ENCODE results near the gene SPX. TPM values are rescaled to one million over a fixed set of nuclear protein-coding genes. Genes with fewer than 3 reads are reported as not detected.

Gene SPX
- total RNA-seq, 2 donors from 2014 or later = 5.6 to 8.3 TPM

DNA sequence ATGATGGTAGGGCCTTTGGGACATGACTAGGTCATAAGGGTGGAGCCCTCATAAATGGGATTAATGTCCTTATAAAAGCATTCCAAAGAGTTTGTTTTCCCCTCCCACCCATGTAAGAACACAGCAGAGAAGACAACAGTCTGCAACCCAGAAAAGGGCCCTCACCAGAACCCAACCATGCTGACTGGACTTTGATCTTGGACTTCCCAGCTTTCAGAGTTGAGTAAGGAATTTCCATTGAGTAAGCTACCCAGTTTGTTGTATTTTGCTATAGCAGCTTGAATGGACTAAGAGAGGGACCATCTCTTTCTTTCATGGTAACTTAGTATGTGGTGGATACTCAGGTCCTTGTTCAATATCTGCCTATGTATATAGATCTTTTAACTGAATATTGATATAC lies 2.9 kb upstream of the SPX start:
- no peak overlapping the region for H3K4me3 ChIP-seq
- no peaks in the 10 kb centered on the region for H3K9me3 ChIP-seq
- no peak for TF ChIP-seq CTCF (IDR thresholded peaks at IDR 0.05)
- DNase-seq (ENCODE audit: low spot score) = no peak
- H3K27ac ChIP-seq = no peak overlapping the region
- H3K27me3 ChIP-seq = no peaks in the 10 kb centered on the region
- no peaks in the 10 kb centered on the region for H3K36me3 ChIP-seq
- peaks cover 0 to 10% of the 10 kb centered on the region in 2 donors for H3K4me1 ChIP-seq

GRCh38 chr12:21526721-21527345 lies 737 bp downstream of the SPX start:
- Histone ChIP-seq H3K4me3 (peak overlapping the region; percentile 55 to 59), H3K4me1 (peaks cover 0 to 25% of the 10 kb centered on the region in 2 donors), H3K27ac (peak overlapping the region; percentile 50 to 80), H3K9me3 (no peaks in the 10 kb centered on the region), H3K27me3 (no peaks in the 10 kb centered on the region), H3K36me3 (no peaks in the 10 kb centered on the region)
- TF ChIP-seq CTCF (IDR thresholded peaks at IDR 0.05) = no peak
- DNase-seq (ENCODE audit: low spot score) = no peak

DNA sequence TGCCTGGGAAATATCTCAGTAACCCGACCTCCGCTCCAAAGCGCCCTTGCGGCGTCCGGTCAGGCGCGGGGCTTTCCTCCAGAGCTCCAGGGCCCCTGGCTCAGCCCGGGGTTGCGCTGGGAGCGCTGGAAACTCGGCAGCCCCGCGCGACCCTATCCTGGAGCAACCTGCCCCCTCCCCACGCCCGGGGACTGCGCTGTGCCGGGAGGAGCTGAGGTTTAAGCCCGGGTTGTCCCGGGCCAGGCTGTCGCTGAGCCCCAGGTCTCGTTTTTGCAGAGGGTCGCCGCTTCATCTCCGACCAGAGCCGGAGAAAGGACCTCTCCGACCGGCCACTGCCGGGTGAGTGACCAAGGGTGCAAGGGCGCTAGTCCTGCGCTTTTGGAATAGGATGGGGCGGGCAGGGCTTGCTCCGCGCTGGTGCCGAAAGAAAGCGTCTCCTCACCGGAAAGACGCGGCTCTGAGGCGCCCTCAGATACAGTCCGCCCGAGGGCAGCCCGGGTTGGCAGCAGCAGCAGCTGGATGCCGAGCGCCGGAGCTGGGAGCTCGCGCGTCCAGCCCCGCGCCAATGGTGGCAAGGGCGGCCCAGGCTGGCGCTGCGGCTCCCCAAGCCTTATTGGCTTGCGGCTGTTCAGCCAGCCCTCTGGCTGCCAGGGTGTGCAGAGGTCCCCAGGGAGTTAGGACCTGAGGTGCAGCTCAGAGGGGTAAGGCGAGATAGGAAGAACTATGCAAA lies 1.5 kb downstream of the SPX start:
- no peaks in the 10 kb centered on the region for H3K36me3 ChIP-seq
- H3K27me3 ChIP-seq = no peaks in the 10 kb centered on the region
- TF ChIP-seq CTCF (IDR thresholded peaks at IDR 0.05) = peak in 1 of 2 donors; percentile 38
- no peak for DNase-seq (ENCODE audit: low spot score)
- H3K27ac ChIP-seq = peak overlapping the region; percentile 50 to 80
- H3K4me1 ChIP-seq = peaks cover 0 to 25% of the 10 kb centered on the region in 2 donors
- peak overlapping the region; percentile 55 to 59 for H3K4me3 ChIP-seq
- no peaks in the 10 kb centered on the region for H3K9me3 ChIP-seq

DNA sequence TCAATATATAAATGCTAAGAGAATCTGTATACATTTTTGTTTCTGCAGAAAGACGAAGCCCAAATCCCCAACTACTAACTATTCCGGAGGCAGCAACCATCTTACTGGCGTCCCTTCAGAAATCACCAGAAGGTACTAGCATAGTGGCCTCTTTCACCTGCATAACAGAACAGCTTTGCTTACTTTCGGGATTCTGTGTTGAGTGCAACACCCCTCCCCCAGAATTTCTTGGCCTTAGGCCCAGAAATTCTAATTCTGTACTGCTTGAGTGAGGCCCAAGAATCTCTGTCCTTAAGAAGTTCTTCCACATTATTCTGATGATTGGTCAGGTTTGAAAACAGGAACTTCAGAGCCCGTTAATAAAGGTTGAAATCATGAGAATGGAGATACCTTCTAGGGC lies 2.9 kb downstream of the SPX start:
- H3K4me3 ChIP-seq = no peak overlapping the region
- H3K27me3 ChIP-seq = no peaks in the 10 kb centered on the region
- no peak for TF ChIP-seq CTCF (IDR thresholded peaks at IDR 0.05)

DNA sequence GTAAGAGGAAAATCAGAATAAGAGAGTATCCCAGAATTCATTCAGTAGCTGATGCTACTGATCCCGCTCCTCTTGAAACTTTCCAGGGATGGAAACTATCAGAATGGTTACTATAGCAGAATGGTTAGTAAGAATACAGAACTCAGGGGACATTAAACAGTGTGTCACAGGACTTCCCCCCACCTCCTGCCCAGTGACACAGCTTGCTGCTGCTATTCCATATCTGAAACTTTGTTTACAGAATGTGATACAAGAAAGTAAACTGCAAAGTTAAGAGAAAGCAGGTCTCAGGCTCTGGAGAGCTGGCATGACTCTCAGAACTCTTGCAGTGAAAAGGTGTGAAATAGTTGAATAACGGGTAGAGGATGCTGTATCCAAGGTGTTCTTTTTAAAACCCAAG lies 3.4 kb downstream of the SPX start:
- Histone ChIP-seq H3K36me3 (no peaks in the 10 kb centered on the region), H3K4me3 (no peak overlapping the region), H3K9me3 (no peaks in the 10 kb centered on the region), H3K27ac (peak overlapping the region in 1 of 2 donors; percentile 57), H3K4me1 (peaks cover 0 to 25% of the 10 kb centered on the region in 2 donors), H3K27me3 (no peaks in the 10 kb centered on the region)
- no peak for DNase-seq (ENCODE audit: low spot score)
- no peak for TF ChIP-seq CTCF (IDR thresholded peaks at IDR 0.05)

More for the DNA sequence above, 2.9 kb downstream of the SPX start:
- peak overlapping the region in 1 of 2 donors; percentile 57 for H3K27ac ChIP-seq
- no peak for DNase-seq (ENCODE audit: low spot score)
- H3K36me3 ChIP-seq = no peaks in the 10 kb centered on the region
- no peaks in the 10 kb centered on the region for H3K9me3 ChIP-seq
- H3K4me1 ChIP-seq = peaks cover 0 to 25% of the 10 kb centered on the region in 2 donors

Data from right atrium auricular region (tissue), 2 donors.